Mucosa of rectum (tissue), 2 donors: ENCODE data around the gene TNFRSF1B.

Experiments used
- H3K27ac ChIP-seq, 2 donors: one replicate each; pipeline ENCODE4 v1.7.0; 2013; ENCODE audit warnings: inconsistent platforms in 2 of 2, low read depth in 2 of 2, low read length in 2 of 2
- H3K27me3 ChIP-seq, 2 donors: one replicate each; pipeline ENCODE4 v1.7.0; 2013; ENCODE audit warnings: low read length in 2 of 2; ENCODE audit not compliant: control insufficient read depth in 2 of 2, insufficient read depth in 2 of 2
- H3K36me3 ChIP-seq, 2 donors: one replicate each; pipeline ENCODE4 v1.7.0; 2013; ENCODE audit warnings: low read length in 2 of 2; ENCODE audit not compliant: control insufficient read depth in 2 of 2, insufficient read depth in 2 of 2
- H3K4me1 ChIP-seq, 2 donors: one replicate each; pipeline ENCODE4 v1.7.0; 2013; ENCODE audit warnings: low read length in 2 of 2, mild to moderate bottlenecking in 1 of 2; ENCODE audit not compliant: control insufficient read depth in 2 of 2, insufficient read depth in 2 of 2
- H3K4me3 ChIP-seq, 2 donors: one replicate each; pipeline ENCODE4 v1.7.0; 2013; ENCODE audit warnings: low read length in 2 of 2
- H3K9ac ChIP-seq, 2 donors: one replicate each; pipeline ENCODE4 v1.7.0; 2013; ENCODE audit warnings: low read length in 2 of 2, low read depth in 1 of 2, mild to moderate bottlenecking in 1 of 2
- H3K9me3 ChIP-seq, 2 donors: one replicate each; pipeline ENCODE4 v1.7.0; 2013; ENCODE audit warnings: low read length in 2 of 2; ENCODE audit not compliant: control insufficient read depth in 2 of 2
- donor health status: healthy.
- donor health status: Normal muscosa, but diverticular disease.

The TNFRSF1B gene

DNA sequence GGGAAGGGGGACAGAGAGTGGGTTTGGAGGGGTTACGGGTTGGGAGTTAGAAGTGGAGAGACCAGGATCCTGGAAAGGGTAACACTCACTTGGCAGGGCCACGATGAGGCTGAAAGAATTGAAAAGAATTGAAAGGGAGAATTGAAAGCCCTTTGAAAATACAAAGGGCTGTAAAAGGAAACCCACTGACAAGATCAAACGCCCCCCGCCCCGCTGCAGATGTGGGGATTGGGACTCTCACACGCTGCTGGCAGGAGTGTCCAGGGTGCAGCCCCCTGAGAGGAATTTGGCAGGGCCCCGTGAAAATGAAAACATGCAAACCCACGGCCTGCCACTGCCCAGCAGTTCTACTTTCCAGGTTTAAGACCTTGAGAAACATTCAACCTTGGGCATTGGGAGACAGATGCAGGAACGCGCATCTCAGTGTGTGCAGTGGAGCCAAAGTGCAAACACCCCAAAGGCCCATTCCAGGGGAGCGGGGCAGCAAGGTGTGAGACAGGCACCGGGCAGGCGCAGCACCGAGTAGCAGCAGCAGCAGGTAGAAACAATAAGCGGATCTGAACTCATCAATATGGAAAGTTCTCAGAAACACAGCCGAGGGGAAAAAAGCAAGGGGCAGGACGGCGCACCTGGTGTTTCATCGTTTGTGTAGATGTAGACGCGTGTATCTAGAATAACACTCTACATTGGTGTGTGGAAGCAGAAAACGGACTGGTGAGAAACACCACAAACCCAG, 8.3 kb upstream of the TNFRSF1B start:
- Histone ChIP-seq H3K36me3 (no peaks in the 10 kb centered on the region), H3K9ac (no peak overlapping the region), H3K4me3 (no peak overlapping the region), H3K9me3 (no peaks in the 10 kb centered on the region), H3K4me1 (peaks cover 26 to 27% of the 10 kb centered on the region in 2 donors), H3K27ac (peak overlapping the region in 1 of 2 donors; percentile 16), H3K27me3 (no peaks in the 10 kb centered on the region)

DNA sequence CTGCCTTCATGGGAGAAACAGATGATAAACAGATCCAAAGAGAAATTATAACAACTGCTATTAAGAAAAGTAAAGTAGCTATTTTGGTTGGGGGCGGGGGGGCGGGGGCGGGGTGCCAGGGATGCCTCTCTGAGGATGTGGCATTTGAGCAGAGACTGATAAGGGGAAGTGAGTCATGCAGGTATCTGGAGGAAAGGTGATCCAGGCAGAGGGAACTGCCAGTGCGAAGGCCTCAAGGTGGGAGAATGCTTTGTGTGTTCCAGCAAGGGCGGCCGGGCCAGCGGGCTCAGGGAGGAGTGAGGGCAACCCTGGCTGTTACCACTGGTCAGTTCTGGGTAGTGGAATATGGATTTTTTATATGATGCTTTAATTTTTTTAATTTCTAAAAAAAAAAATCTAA, 7.0 kb upstream of the TNFRSF1B start:
- Histone ChIP-seq H3K9me3 (no peaks in the 10 kb centered on the region), H3K36me3 (no peaks in the 10 kb centered on the region), H3K27me3 (no peaks in the 10 kb centered on the region), H3K9ac (no peak overlapping the region), H3K27ac (no peak overlapping the region), H3K4me1 (peaks cover 24 to 25% of the 10 kb centered on the region in 2 donors), H3K4me3 (no peak overlapping the region)

DNA sequence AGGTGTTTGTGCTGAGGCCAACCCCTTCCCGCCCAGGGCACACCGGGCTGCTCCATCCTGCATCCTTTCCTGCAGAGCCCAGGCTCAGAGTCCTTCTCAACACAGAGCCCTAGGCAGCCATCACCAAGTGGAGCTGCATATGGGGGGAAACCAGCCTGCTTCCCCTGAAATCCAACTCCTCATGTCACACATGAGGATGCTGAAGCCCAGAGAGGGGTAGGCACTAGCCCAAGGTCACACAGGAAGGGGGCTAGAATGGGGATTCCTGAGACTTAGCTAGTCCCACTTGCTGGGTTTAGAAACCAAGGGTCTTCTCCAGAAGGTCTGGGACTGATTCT, 5.5 kb upstream of the TNFRSF1B start:
- Histone ChIP-seq H3K4me3 (no peak overlapping the region), H3K4me1 (peaks cover 24 to 25% of the 10 kb centered on the region in 2 donors), H3K27me3 (no peaks in the 10 kb centered on the region), H3K9me3 (no peaks in the 10 kb centered on the region), H3K36me3 (no peaks in the 10 kb centered on the region), H3K9ac (peak overlapping the region; percentile 26 to 33), H3K27ac (peak overlapping the region; percentile 59 to 74)

- no peaks in the 10 kb centered on the region for H3K36me3 ChIP-seq
- no peak overlapping the region for H3K4me3 ChIP-seq
- H3K27ac ChIP-seq, result peak overlapping the region; percentile 59 to 74
- H3K9me3 ChIP-seq, result no peaks in the 10 kb centered on the region
- peaks cover 24 to 28% of the 10 kb centered on the region in 2 donors for H3K4me1 ChIP-seq
- peak overlapping the region; percentile 26 to 33 for H3K9ac ChIP-seq
- no peaks in the 10 kb centered on the region for H3K27me3 ChIP-seq
Measured at GRCh38 chr1:12161662-12162458, 4.9 kb upstream of the TNFRSF1B start.

DNA sequence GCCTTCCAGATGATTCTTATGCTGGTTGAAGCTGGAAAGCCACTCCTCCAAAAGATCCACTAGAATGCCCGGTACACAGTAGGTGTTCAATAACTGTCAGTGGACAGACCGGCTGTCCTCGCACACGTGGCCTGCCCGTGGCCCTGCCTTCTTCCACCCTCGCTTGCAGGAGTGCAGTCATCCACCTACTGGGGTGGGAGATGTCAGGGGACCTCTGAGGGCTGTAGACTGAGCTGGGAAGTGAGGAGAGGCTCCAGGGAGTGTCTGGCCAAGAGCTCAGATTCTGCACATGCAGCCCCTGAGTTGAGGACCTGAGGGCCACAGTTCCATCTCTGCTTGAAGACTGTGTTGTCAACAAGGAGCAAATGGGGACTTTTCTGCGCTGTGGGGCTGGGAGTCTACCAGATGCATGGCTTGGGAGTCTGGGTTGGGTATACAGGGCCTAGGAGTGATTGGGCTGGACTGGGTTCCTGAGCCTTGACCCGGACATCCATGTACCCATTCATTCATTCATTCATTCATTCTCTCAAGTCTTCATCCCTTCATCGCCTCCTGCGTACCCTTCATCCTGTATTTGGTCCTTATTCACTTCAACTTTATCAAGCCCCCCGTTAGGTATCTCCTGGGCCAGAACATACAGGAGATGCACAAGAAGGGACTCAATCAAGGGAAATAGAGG, 4.2 kb upstream of the TNFRSF1B start:
- H3K9ac ChIP-seq, result peak overlapping the region; percentile 15 to 33
- H3K4me1 ChIP-seq, result peaks cover 22 to 28% of the 10 kb centered on the region in 2 donors
- H3K27ac ChIP-seq, result peak overlapping the region; percentile 59 to 74
- no peaks in the 10 kb centered on the region for H3K9me3 ChIP-seq
- no peak overlapping the region for H3K4me3 ChIP-seq
- no peaks in the 10 kb centered on the region for H3K36me3 ChIP-seq
- H3K27me3 ChIP-seq, result no peaks in the 10 kb centered on the region

DNA sequence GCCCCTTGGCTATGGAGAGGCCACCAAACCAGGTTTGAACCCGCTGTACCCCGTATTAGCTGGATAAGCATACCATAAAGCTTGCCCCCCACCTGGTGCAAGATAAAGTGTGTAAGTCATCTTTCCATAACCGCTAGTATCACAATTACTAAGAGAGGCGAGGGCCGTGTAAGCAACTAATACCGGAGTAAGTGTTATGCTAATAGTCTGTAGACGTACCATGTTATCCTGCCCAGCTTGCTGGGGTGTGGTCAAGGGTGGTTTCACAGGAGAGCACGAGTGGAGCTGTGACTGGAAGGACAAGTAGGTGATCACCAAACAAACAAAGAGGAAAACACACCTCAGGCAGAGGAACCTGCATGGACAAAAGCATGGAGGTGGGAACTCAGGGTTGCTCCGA, 3.6 kb upstream of the TNFRSF1B start:
- no peak overlapping the region for H3K9ac ChIP-seq
- peaks cover 20 to 28% of the 10 kb centered on the region in 2 donors for H3K4me1 ChIP-seq
- peak overlapping the region in 1 of 2 donors; percentile 74 for H3K27ac ChIP-seq
- H3K9me3 ChIP-seq, result no peaks in the 10 kb centered on the region
- H3K27me3 ChIP-seq, result no peaks in the 10 kb centered on the region
- H3K36me3 ChIP-seq, result no peaks in the 10 kb centered on the region
- no peak overlapping the region for H3K4me3 ChIP-seq

DNA sequence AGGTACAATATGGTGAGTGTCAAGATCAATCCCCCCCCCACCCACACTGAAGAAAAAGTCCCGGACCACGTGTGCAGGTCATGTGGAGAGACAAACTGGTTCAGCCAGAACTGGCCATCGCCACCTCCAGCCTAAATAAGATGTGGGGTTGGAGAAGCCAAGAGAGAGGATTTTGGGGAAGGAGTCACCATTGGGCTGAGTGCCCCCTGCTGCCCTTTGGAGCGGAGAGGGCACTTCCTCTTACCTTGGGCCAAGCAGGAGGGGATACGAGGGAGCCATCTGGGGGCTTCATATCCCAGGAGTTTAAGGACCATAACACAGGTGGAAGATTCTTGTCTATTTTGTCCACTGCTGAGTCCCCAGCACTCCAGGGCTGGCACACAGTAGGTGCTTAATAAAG, 2.6 kb upstream of the TNFRSF1B start:
- Histone ChIP-seq H3K27ac (no peak overlapping the region), H3K9me3 (no peaks in the 10 kb centered on the region), H3K27me3 (no peaks in the 10 kb centered on the region), H3K9ac (no peak overlapping the region), H3K4me3 (no peak overlapping the region), H3K4me1 (peaks cover 22 to 28% of the 10 kb centered on the region in 2 donors), H3K36me3 (no peaks in the 10 kb centered on the region)

DNA sequence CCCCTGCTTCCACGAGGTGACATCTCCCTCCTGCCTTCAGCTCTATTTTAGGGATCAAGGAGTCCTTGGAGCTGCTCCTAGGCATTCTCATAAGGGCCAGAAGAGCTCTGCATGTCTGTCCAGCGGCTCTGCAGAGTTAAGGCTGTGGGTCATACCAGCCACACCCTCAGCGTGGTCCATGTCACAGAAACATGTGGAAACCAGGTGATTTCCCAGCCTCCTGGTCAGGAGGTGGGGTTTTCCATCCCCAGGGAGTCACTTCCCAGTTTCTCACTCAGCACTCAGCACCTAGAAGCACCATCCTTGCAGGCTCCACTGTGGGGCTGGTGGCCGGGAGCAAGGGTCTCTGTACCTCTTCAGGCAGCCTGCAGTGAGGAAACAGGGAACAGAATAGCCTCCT, 1.4 kb upstream of the TNFRSF1B start:
- Histone ChIP-seq H3K27me3 (no peaks in the 10 kb centered on the region), H3K9me3 (no peaks in the 10 kb centered on the region), H3K27ac (no peak overlapping the region), H3K4me3 (no peak overlapping the region), H3K36me3 (no peaks in the 10 kb centered on the region), H3K9ac (no peak overlapping the region), H3K4me1 (peaks cover 28% of the 10 kb centered on the region in 2 donors)

GRCh38 chr1:12167493-12168429, 970 bp downstream of the TNFRSF1B start:
- H3K27me3 ChIP-seq, result no peaks in the 10 kb centered on the region
- no peaks in the 10 kb centered on the region for H3K36me3 ChIP-seq
- H3K4me3 ChIP-seq, result peak overlapping the region; percentile 71 to 73
- H3K27ac ChIP-seq, result peak overlapping the region; percentile 70 to 81
- peak overlapping the region; percentile 43 to 82 for H3K9ac ChIP-seq
- peaks cover 10 to 17% of the 10 kb centered on the region in 2 donors for H3K4me1 ChIP-seq
- H3K9me3 ChIP-seq, result no peaks in the 10 kb centered on the region
